HFFc6 (cell line): ENCODE data around the gene ACOT8. TPM values are rescaled to one million over a fixed set of nuclear protein-coding genes. Genes with fewer than 3 reads are reported as not detected.

Experiments used
- DNase-seq: peaks from one replicate; pipeline ENCODE4 v3.0.0-alpha.2; 2018
- H3K27ac Mint-ChIP-seq: 2 replicates; pipeline ENCODE4 v1.8.0; 2020; ENCODE audit warnings: mild to moderate bottlenecking, mixed read lengths
- H3K27me3 Mint-ChIP-seq: 2 replicates; pipeline ENCODE4 v1.8.0; 2021; ENCODE audit warnings: mild to moderate bottlenecking, moderate library complexity, mixed read lengths; ENCODE audit not compliant: insufficient read depth
- H3K36me3 Mint-ChIP-seq: 2 replicates; pipeline ENCODE4 v1.8.0; 2021; ENCODE audit warnings: low read depth, mixed read lengths
- H3K4me1 Mint-ChIP-seq: 2 replicates; pipeline ENCODE4 v1.8.0; 2020; ENCODE audit warnings: low read depth, mixed read lengths
- H3K4me3 Mint-ChIP-seq: 2 replicates; pipeline ENCODE4 v1.8.0; 2020; ENCODE audit warnings: mild to moderate bottlenecking, moderate library complexity, mixed read lengths
- H3K9me3 Mint-ChIP-seq: 2 replicates; pipeline ENCODE4 v1.8.0; 2020; ENCODE audit warnings: mild to moderate bottlenecking, mixed read lengths
- total RNA-seq, 6 experiments: library from RNA; stranded (reverse); fragmentation: NEBNext Ultra II Directional; extraction: Animal tissue kit (Norgen Biotek cat#: 25700); gene quantifications; 2 replicates in 1 of 6; 3 replicates in 5 of 6; pipeline ENCODE4 v1.2.3, GENCODE V29; 2021
- TF ChIP-seq, protein P1 (sequence below): fragments of 200-600 bp; sonication (generic); IDR thresholded peaks from 2 replicates; pipeline ENCODE4 v1.5.0; 2021; ENCODE audit warnings: antibody characterized with exemption, mild to moderate bottlenecking

The ACOT8 gene
- total RNA-seq, 6 experiments from 2014 or later, result 24.2 to 31.2 (median 26.4) TPM

DNA sequence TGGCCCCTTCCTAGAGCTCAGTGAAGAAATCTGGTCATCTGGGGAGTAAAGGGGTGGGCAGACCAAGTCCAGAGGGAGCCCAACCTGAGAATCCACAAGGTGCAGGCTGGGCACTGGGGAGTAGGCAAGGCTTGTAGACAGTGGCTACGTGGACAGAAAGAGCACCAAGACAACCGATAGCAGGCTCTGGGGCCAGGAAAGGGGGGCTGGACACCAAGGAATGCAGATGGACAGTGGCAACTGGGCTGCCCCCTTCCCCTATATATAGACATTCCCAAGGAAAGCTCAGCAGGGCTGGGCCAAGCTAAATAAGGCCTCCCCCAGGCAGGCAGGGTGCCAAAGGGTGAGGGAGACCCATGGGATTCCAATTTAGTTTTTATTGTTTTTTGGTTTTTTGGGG lies 28.6 kb downstream of the ACOT8 start:
- H3K9me3 Mint-ChIP-seq, result no peaks in the 10 kb centered on the region
- H3K27ac Mint-ChIP-seq, result no peak overlapping the region
- DNase-seq, result no peak

DNA sequence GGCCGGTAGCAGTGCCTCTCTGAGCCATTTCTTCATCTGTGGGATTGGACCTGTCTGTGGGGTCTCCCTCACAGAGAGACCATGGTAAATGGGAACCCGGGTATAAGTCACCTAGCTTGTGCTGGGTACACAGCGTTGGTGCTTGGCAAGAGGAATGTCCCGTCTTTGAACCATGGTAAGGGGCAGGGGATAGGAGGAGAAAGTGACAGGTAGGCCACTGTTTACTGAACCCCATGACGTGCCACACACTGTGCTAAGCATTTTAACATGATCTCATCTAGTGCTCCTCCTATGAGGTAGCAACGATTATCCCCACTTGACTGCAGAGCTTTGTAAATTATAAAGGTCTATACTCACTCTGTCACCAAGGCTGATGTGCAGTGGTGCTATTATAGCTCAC lies 29.5 kb downstream of the ACOT8 start:
- Mint-ChIP-seq H3K9me3 (no peaks in the 10 kb centered on the region), H3K4me1 (peaks cover 32% of the 10 kb centered on the region), H3K36me3 (no peaks in the 10 kb centered on the region), H3K4me3 (no peak overlapping the region), H3K27me3 (peaks cover 6% of the 10 kb centered on the region), H3K27ac (no peak overlapping the region)
- TF ChIP-seq, protein P1, sequence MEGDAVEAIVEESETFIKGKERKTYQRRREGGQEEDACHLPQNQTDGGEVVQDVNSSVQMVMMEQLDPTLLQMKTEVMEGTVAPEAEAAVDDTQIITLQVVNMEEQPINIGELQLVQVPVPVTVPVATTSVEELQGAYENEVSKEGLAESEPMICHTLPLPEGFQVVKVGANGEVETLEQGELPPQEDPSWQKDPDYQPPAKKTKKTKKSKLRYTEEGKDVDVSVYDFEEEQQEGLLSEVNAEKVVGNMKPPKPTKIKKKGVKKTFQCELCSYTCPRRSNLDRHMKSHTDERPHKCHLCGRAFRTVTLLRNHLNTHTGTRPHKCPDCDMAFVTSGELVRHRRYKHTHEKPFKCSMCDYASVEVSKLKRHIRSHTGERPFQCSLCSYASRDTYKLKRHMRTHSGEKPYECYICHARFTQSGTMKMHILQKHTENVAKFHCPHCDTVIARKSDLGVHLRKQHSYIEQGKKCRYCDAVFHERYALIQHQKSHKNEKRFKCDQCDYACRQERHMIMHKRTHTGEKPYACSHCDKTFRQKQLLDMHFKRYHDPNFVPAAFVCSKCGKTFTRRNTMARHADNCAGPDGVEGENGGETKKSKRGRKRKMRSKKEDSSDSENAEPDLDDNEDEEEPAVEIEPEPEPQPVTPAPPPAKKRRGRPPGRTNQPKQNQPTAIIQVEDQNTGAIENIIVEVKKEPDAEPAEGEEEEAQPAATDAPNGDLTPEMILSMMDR, result no peak
- no peak for DNase-seq

More for the DNA sequence above, 28.6 kb downstream of the ACOT8 start:
- H3K36me3 Mint-ChIP-seq, result no peaks in the 10 kb centered on the region
- H3K27me3 Mint-ChIP-seq, result peaks cover 6% of the 10 kb centered on the region
- H3K4me1 Mint-ChIP-seq, result peaks cover 33% of the 10 kb centered on the region
- TF ChIP-seq, protein P1, result no peak
- no peak overlapping the region for H3K4me3 Mint-ChIP-seq

DNA sequence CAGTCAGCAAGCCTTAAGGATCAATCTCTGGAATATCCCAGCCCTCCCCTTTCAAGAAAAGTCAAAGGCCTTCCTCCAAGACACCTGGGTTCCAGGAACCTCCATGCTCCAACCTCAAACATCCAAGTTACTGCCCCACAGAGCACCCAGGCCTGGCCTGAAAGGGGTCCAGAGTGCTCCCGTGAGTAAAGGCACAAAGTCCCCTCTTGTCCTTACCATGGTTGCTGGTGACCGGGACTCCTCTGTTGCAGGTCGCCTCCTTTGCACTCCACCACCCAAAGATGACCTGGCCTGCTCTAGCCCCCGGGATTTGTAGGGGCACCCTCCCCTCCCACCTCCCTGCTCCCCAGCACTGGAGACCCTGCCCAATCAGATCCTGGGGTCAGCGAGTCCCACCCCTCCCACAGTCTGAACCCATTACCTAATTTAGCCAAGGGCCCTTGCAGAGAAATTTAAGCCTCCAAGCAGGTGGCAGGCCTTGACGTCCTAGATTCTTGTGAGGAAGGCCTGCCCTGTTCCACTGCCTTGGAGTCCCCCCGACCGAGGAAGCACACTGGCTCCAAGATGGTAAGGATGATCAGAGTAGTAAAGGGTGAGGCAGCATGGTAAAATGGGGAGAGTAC lies 30.1 kb downstream of the ACOT8 start, which contains the start of gene TNNC2:
TSS of gene TNNC2 (minus strand) at position 283 of the 623 bp plus-strand sequence. CDS start at position 219, 64 bp downstream.
- TF ChIP-seq, protein P1, result no peak
- peaks cover 37% of the 10 kb centered on the region for H3K4me1 Mint-ChIP-seq
- H3K27me3 Mint-ChIP-seq, result peaks cover 6% of the 10 kb centered on the region
- no peaks in the 10 kb centered on the region for H3K36me3 Mint-ChIP-seq
- no peak within 1 kb of the TSS for H3K4me3 Mint-ChIP-seq
- no peak for DNase-seq
- H3K9me3 Mint-ChIP-seq, result no peaks in the 10 kb centered on the region
- H3K27ac Mint-ChIP-seq, result peak within 1 kb of the TSS; percentile 55

DNA sequence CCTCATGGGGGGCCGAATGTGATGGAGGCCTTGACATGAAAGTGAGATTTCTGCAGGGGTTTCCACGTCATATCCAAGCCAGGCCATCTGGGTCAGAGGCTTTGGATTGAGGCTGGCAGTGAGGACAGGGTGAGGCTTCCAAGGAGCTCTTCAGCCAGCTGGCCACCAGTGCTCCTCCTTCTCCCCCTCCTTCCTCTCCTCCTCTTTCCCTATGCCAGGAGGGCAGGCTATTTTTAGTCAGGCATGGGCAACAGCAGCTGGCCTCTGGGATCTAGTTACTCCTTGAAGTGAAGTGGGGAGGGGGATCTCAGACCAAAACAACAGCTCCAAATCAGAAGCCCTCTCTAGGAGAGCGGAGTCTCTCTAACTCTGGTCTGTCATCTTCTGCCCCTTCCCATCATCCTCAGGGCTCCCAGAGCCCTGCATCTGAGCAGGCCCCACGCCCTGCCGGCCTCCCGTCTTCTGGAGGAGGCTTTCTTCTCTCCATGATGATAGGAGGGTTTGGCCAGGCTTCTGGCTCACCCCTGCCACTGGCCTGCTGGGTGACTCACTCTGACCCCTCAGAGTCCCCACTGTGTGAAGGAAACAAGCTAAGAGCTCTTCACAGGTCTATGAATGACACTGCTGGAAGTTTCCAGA lies 30.7 kb downstream of the ACOT8 start:
- DNase-seq, result no peak

DNA sequence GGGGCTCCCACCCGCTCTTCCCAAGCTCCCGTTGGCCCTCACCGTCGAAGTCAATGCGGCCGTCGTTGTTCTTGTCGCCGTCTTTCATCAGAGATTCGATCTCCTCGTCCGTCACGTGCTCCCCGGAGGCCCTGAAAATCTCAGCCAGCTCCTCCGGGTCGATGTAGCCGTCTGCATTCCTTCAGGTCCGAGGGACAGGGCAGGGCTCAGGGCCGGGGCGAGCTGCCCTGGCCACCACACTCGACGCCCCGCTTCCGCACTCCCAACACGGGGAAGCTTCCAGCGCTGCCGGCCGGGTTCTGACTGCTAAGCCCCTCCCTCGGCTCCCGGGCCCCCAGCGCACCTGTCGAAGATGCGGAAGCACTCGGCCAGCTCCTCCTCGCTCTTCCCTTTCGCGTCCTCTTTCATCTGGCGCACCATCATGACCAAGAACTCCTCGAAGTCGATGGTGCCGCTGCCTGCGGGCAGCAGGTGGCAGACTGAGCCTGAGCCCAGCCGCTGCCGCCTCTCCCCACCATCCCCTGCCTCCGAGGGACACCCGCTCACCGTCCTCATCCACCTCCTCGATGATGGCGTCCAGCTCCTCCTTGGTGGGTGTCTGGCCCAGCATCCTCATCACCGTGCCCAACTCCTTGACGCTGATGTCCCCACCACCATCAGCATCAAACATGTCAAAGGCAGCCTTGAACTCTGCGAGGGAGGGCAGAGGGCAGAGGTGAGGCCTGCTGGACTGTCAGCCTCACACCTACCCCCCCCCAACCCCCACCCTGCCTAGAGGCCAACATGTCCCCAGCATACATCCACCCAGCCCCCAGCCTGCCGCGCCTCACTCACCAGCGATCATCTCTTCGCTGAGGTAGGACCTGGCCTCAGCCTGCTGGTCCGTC lies 33.0 kb downstream of the ACOT8 start:
- DNase-seq, result peak; percentile 20
- Mint-ChIP-seq H3K27ac (no peak overlapping the region), H3K27me3 (peaks cover 4% of the 10 kb centered on the region), H3K4me1 (peaks cover 37% of the 10 kb centered on the region), H3K4me3 (peak overlapping the region; percentile 70), H3K9me3 (no peaks in the 10 kb centered on the region), H3K36me3 (no peaks in the 10 kb centered on the region)
- TF ChIP-seq, protein P1, result peak; percentile 64

More for the DNA sequence above, 30.7 kb downstream of the ACOT8 start:
- no peaks in the 10 kb centered on the region for H3K9me3 Mint-ChIP-seq
- H3K27me3 Mint-ChIP-seq, result peaks cover 6% of the 10 kb centered on the region
- TF ChIP-seq, protein P1, result no peak
- H3K27ac Mint-ChIP-seq, result peak overlapping the region; percentile 55
- no peak overlapping the region for H3K4me3 Mint-ChIP-seq
- no peaks in the 10 kb centered on the region for H3K36me3 Mint-ChIP-seq
- H3K4me1 Mint-ChIP-seq, result peaks cover 37% of the 10 kb centered on the region
